OCI-M2 (cell line): ENCODE results near the gene KRTAP10-12.
"Not testable (repeated sequence)": the region's sequence is repeated elsewhere in the genome, so short reads cannot be mapped to it uniquely, and the experiment has no call there.

Experiments used
- DNase-seq: peaks from one replicate; lab custom pipeline; 2025; ENCODE audit not compliant: unreplicated experiment; lab: John Stamatoyannopoulos, UW

KRTAP10-12 gene

DNA sequence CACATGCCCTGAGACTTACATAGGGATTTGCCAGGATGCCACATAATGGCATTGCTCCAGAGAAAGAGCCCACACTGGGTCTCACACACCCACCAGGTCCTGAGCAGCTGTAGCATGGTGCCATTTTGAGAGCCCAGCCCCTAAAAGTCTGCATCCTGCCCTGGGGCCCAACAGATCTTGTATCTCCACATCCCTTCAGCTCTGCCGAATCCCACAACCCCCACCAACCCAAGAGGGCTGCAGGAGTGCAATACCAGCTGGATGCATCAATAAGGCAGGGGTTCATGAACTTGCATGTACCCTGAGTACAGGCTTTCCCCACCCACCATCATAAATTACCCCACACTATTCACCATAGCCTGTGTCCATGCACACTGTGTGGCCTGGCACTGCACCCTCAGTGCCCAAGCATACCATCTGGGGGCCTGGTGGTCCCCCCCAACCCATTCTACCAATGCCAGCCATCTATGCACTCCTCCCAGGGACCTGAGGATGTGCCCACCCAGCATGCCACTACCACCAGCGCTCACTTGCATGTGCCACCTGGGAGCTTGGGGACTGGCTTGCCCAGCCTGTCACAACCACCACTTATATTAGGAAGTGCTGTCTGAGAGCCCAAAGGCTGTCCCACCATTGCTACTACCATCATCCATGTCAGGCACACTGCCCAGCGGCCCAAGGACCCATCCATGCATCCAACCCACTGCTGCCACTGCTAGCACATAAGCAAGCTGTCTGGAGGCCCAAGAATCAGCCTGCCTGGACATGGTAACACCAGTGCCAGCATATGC lies 26.1 kb upstream of the KRTAP10-12 start:
- no peak for DNase-seq

DNA sequence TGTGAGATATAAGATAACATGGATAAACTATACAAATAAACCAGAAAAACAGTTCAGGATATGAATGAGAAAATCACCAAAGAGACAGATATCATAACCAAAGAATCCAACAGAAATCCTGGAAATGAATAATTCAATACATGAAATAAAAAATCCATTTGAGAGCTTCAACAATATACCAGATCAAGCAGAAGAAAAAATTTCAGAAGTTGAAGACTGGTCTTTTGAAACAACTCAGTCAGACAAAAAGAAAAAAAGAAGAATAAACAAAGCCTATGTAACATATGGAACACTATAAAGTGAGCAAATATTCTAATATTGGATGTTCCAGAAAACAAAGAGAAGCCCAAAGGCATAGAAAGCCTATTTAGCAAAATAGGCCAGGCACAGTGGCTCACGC lies 25.1 kb upstream of the KRTAP10-12 start:
- no peak for DNase-seq

GRCh38 chr21:44677881-44678280 lies 19.1 kb upstream of the KRTAP10-12 start:
- DNase-seq, result no peak

DNA sequence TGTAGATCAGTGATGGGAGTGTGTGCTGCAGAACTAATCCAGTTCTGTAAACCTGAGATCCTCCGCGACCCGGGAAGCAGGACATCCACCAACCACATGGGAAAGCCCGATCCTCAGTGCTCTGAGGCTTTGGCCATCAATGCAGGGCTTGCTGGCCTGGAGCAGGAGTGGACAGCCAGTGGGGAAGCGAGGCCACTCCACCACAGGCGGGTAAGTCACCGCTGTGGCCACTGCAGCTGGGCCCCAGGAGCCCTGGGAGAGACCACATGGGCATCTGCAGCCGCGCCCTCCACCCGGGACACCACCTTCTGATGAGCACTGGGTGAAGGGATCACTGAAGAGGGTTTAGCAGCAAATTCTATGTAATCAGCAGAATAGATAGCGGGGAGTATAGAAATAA lies 15.8 kb upstream of the KRTAP10-12 start:
- DNase-seq, result no peak

DNA sequence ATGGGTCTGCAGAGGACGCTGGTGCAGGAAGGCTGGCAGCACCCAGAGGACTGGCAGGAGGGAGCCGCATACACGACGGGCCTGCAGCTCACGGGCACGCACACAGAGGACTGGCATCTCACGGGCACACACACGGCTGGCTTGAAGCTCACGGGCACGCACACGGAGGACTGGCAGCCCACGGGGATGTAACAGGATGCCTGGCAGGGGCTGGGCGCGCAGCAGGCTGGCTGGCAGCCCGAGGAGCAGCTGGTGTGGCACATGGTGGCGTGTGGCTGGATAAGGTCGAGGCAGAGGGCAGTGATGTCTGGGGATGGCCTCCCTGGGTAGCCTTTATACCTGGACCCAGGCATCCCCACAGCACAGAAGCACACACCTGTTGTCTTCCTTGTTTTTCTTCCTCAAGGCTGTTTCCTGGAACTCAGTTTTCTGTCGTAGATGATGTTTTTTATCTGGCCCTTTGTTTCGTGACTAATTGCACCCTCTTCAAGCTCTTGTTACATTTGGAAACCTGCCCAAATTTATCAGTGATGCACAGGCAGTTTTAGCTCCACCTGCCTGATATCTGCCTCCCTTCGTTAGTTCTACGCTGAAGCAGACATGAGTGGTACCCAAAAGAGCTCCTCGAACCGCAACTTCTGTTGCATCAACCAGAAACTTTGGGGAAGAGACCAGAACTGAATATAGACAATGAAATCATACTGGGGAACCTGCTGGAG lies 15.0 kb upstream of the KRTAP10-12 start, which contains the start of gene KRTAP12-1:
TSS of gene KRTAP12-1 (minus strand) at position 303 of the 719 bp plus-strand sequence. CDS start at position 263, 40 bp downstream.
- DNase-seq, result no peak

GRCh38 chr21:44682580-44683151 lies 14.3 kb upstream of the KRTAP10-12 start:
- DNase-seq, result no peak

DNA sequence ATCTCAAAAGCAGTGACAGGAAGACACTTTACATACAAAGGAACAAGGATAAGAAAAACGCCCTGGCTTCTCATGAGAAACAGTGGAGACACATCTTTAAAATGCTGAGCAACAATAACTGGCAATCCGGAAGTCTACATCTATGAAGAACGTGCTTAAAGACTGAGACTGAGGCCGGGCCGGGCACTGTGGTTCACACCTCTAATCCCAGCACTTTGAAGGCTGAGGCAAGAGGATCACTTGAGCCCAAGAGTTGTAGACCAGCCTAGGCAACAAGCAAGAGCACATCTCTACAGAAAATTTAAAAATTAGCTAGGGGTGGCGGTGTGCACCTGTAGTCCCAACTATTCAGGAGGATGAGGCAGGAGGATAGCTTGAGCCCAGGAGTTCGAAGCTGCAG lies 12.9 kb upstream of the KRTAP10-12 start:
- no peak for DNase-seq

GRCh38 chr21:44684483-44684882 lies 12.5 kb upstream of the KRTAP10-12 start:
- DNase-seq, result no peak

DNA sequence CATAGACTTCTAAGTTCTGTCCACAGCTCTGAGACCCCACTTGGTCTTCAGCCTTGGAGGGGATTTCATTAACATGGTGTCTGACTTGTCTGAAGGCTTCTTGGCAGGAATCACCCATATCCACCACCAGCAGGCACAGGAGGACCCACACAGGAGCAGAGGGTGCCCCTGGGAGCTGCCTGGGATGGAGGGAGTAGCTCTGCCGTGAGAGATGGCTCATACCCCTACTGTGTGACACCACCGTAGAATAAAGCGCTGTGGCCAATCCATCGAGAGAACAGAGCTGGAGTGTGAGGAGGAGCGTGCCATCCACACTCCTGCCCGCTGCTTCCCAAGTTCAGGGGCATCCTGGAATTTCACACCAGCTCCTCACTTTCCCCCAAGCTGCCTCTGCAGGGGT lies 11.9 kb upstream of the KRTAP10-12 start:
- DNase-seq, result not testable (repeated sequence)

DNA sequence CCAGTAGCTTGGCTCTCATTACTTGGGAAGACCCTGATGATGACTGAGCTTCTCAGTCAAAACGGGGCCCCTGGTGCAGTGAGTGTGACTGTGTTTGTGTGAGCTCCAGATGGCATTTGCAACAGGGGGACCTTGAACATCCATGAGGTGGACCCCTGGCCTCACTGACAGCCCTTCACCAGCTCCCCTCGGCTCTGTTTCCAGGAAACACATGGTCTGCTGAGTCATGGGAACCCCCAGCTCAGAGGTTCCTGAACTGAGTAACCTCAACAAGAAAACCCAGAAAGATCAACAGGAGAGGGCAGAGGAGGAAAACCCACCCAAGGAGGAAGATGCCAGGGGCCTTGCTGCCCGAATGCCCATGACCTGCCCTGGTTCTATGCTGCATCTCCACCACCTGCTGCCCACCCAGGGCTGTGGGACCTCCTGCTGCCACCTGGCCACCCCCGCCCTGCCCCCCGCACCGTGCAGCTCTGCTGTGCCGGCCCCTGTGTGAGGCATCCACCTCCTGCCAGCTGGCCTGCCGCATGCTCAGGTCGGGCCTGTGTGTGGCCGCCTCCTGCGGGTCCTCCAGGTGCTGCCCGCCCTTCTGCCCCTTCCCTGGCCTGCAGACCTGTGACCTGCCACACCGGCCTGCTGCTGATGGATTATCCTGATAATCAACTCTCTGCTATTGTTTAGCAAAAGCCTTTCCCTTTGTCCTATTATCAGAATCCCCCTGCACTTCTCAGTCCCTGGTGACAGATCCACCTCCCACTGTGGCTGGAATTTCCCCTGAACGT lies 10.8 kb upstream of the KRTAP10-12 start:
- no peak for DNase-seq

DNA sequence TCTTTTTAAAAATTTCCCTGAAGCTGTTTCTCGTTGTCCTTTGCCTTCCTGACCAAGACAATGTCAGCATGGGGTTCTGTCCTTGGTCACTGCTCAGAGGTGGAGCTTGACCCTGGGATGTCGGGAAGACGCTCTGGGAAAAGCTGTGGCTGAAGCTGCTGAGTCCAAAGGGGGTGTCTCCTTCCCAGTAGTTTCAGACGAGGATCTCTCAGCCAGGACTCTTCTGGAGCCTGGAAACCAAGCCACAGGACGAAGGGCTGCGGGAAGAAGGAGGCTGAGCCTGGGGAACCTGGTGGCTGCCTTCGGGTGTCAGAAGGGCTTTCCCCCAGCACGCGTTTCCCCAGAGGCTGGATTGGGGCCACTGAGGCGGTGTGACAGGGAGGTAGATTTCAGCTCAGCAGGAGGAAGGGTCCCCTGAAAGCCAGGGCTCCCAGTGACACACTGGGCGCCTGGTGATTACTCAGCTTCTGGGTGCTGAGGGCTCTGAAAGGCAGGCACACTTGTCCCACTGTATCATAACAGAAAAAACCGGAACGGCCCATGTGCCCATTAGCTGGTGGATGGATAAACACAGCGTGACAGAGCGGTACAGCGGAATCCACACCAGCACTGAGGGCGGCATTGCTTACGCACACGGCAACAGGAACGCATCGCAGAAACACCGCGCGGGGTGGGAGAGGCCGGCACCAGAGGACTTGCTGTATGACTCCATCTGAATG lies 10.0 kb upstream of the KRTAP10-12 start:
- DNase-seq, result no peak

- DNase-seq, result no peak
These were observed 9.3 kb upstream of the KRTAP10-12 start for GRCh38 chr21:44687671-44688070.

DNA sequence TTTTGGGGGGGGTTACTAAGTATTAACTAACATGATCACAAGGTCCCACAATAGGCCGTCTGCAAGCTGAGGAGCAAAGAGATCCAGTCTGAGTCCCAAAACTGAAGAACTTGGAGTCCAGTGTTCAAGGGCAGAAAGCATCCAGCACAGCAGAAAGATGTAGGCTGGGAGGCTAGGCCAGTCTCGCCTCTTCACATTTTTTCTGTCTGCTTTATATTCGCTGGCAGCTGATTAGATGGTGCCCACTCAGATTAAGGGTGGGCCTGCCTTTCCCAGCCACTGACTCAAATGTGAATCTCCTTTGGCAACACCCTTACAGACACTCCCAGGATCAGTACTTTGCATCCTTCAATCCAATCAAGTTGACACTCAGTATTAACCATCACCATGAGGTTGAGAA lies 7.2 kb upstream of the KRTAP10-12 start:
- not testable (repeated sequence) for DNase-seq

DNA sequence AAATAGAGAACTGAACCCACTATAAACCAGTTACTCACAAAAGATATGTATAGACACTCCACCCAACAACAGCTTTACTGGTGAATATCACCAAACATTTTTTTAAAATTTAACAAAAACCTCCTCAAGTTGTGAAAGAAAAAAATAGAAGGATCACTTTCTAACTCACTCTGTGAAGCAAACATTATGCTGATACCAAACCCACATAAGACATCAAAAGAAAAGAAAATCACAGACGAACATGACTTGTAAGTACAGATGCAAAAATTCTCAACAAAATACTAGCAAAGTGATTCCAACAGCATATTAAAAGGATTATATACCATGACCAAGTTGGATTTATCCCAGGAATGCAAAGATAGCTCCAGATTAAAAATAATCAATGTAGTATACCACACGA lies 5.3 kb upstream of the KRTAP10-12 start:
- no peak for DNase-seq

- DNase-seq, result no peak
These were observed 4.0 kb upstream of the KRTAP10-12 start for GRCh38 chr21:44692798-44693512.

DNA sequence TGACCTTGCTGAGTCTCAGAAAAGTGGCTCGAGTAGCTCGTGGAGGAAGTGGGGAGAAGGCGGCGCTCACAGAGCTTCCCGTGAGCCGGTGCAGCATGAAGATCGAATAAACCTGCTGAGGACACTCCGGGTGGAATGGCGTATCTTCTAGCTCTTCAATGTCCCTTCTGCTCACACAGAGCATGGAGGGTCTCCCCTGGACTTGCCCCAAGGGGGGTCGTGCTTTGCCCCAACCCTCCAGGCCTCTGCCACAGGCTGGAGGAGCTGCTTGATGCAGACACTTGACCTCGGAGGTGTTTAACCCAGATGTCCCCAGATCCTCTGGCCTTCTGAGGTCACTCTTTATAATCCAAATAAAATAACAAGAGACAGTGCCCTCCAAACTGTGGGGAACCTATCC lies 2.2 kb upstream of the KRTAP10-12 start:
- DNase-seq, result no peak

DNA sequence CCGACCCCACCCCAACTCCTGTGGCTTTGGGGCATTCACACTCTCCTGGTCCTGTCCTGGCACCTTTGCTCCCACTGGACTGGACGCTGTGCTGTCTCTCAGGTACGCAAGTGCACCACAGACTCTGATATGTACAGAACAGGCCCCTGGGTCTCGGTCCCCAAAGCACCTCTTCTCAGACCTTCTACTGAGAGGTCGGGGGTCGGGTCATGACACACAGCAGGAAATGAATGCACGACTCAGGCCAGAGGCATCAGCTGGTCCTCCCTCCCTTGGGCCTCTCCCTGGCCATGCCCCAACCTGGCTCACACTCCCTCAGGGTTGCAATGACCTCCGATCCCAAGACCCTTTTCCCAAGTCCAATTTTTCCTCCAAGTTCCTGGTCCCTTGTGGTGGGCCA lies 1.8 kb upstream of the KRTAP10-12 start:
- DNase-seq, result no peak

GRCh38 chr21:44695641-44696040 lies 1.3 kb upstream of the KRTAP10-12 start:
- DNase-seq, result no peak

GRCh38 chr21:44696572-44696971 lies 400 bp upstream of the KRTAP10-12 start:
- no peak for DNase-seq
